ENCODE measurements around the gene C20orf204.

- TF ChIP-seq, protein P1, sequence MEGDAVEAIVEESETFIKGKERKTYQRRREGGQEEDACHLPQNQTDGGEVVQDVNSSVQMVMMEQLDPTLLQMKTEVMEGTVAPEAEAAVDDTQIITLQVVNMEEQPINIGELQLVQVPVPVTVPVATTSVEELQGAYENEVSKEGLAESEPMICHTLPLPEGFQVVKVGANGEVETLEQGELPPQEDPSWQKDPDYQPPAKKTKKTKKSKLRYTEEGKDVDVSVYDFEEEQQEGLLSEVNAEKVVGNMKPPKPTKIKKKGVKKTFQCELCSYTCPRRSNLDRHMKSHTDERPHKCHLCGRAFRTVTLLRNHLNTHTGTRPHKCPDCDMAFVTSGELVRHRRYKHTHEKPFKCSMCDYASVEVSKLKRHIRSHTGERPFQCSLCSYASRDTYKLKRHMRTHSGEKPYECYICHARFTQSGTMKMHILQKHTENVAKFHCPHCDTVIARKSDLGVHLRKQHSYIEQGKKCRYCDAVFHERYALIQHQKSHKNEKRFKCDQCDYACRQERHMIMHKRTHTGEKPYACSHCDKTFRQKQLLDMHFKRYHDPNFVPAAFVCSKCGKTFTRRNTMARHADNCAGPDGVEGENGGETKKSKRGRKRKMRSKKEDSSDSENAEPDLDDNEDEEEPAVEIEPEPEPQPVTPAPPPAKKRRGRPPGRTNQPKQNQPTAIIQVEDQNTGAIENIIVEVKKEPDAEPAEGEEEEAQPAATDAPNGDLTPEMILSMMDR (IDR thresholded peaks at IDR 0.05), result no peak
- TF ChIP-seq POLR2A (IDR thresholded peaks at IDR 0.05), result no peak
Measured at GRCh38 chr20:64073476-64074183, 37.6 kb downstream of the C20orf204 start.

Measured in testis (tissue), 2 donors.